Fibroblast of lung (primary cell): Measurements from ENCODE around the gene RAPGEF5. TPM values are rescaled to one million over a fixed set of nuclear protein-coding genes. Genes with fewer than 3 reads are reported as not detected.

Experiments
- DNase-seq, 2 donors: peaks; one replicate each; pipeline versions ENCODE4 v3.0.0 to v3.0.0-alpha.2; 2010; ENCODE audit warnings: low read depth in 2 of 2
- H2AFZ ChIP-seq: 2 replicates; pipeline ENCODE4 v1.5.1; 2012; ENCODE audit warnings: low read length, control low read depth, inconsistent platforms
- H3K27ac ChIP-seq: 2 replicates; pipeline ENCODE4 v1.5.1; 2011; ENCODE audit warnings: low read length, control low read depth; ENCODE audit not compliant: insufficient read depth
- H3K27me3 ChIP-seq: 2 replicates; pipeline ENCODE4 v1.5.1; 2011; ENCODE audit warnings: mild to moderate bottlenecking, low read length; ENCODE audit not compliant: control insufficient read depth, insufficient read depth
- H3K36me3 ChIP-seq: 2 replicates; pipeline ENCODE4 v1.5.1; 2011; ENCODE audit warnings: low read length; ENCODE audit not compliant: control insufficient read depth, insufficient read depth
- H3K4me1 ChIP-seq: 2 replicates; pipeline ENCODE4 v1.5.1; 2011; ENCODE audit warnings: low read length; ENCODE audit not compliant: control insufficient read depth, insufficient read depth; ENCODE audit errors: extremely low read depth
- H3K4me2 ChIP-seq: 2 replicates; pipeline ENCODE4 v1.5.1; 2011; ENCODE audit warnings: low read length, control low read depth; ENCODE audit not compliant: insufficient read depth; ENCODE audit errors: extremely low read depth
- H3K4me3 ChIP-seq, 4 experiments: fragments of 200-600 bp in 1 of 4; sonication (generic) in 1 of 4; replicated peaks in 1 of 4; 2 replicates each; pipeline ENCODE4 v1.5.1; 2011 to 2016; ENCODE audit warnings: low read length in 4 of 4, low read depth in 3 of 4, mild to moderate bottlenecking in 3 of 4, control low read depth in 2 of 4, inconsistent platforms in 1 of 4, mixed read lengths in 1 of 4; ENCODE audit not compliant: insufficient read depth in 1 of 4; ENCODE audit errors: control extremely low read depth in 1 of 4
- H3K79me2 ChIP-seq: 2 replicates; pipeline ENCODE4 v1.5.1; 2012; ENCODE audit warnings: mild to moderate bottlenecking, low read length, inconsistent platforms; ENCODE audit not compliant: control insufficient read depth, insufficient read depth
- H3K9ac ChIP-seq: 2 replicates; pipeline ENCODE4 v1.5.1; 2011; ENCODE audit warnings: mild to moderate bottlenecking, low read length, control low read depth; ENCODE audit not compliant: insufficient read depth
- H3K9me3 ChIP-seq: 2 replicates; pipeline ENCODE4 v1.5.1; 2012; ENCODE audit warnings: low read depth, low read length; ENCODE audit not compliant: control insufficient read depth, insufficient read depth
- H4K20me1 ChIP-seq: 2 replicates; pipeline ENCODE4 v1.5.1; 2011; ENCODE audit warnings: low read length; ENCODE audit not compliant: control insufficient read depth, insufficient read depth; ENCODE audit errors: extremely low read depth
- EZH2 ChIP-seq: IDR thresholded peaks from 2 replicates; pipeline ENCODE4 v1.5.1; 2012; ENCODE audit warnings: low read length, control low read depth, mild to moderate bottlenecking; ENCODE audit errors: missing control alignments
- polyA plus RNA-seq, 2 donors: library from polyadenylated mRNA; depleted of rRNA in 1 of 2; stranded (reverse) in 1 of 2; unstranded in 1 of 2; fragments of >200 nt; gene quantifications; 2 replicates each; pipeline ENCODE4 v1.2.1, GENCODE V29; 2011 to 2012; ENCODE audit warnings: missing spikeins in 1 of 2
- total RNA-seq: library from RNA; depleted of rRNA; stranded (reverse); fragments of >200 nt; gene quantifications from 2 replicates; pipeline ENCODE4 v1.2.1, GENCODE V29; 2014
- TF ChIP-seq, protein P1 (sequence below), 2 donors: IDR thresholded peaks in 1 of 2; conservative IDR thresholded peaks in 1 of 2; 1 replicate in 1 of 2; 2 replicates in 1 of 2; pipeline ENCODE4 v1.5.1; 2011 to 2012; ENCODE audit warnings: low read length in 2 of 2, control low read depth in 1 of 2, inconsistent platforms in 1 of 2, low read depth in 1 of 2, mild to moderate bottlenecking in 1 of 2

RAPGEF5 gene
- total and polyA plus RNA-seq, 2 donors (not counting 1 experiment from before 2014, with no cell fraction given) = 1.4 to 1.5 TPM

DNA sequence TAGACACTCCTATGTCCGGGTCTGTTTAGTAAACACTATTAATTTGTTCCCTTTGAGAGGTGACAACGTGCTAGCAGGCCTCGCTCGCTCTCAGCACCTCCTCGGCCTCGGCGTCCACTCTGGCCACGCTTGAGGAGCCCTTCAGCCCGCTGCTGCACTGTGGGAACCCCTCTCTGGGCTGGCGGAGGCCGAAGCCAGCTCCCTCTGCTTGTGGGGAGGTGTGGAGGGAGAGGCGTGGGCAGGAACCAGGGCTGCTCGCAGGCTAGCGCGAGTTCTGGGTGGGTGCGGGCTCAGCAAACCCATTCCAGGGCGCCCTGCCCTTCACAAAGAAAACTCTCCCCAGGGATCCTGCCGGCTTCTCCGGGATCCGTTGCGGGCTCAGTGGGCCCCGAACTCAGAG lies 266.8 kb downstream of the RAPGEF5 start:
- Histone ChIP-seq H2AFZ (no peak overlapping the region), H3K9me3 (no peaks in the 10 kb centered on the region), H3K36me3 (no peaks in the 10 kb centered on the region), H4K20me1 (no peaks in the 10 kb centered on the region), H3K79me2 (no peaks in the 10 kb centered on the region), H3K27ac (no peak overlapping the region), H3K4me1 (no peaks in the 10 kb centered on the region), H3K4me2 (no peak overlapping the region), H3K9ac (no peak overlapping the region), H3K27me3 (no peaks in the 10 kb centered on the region), H3K4me3 (no peak overlapping the region)
- TF ChIP-seq, protein P1, sequence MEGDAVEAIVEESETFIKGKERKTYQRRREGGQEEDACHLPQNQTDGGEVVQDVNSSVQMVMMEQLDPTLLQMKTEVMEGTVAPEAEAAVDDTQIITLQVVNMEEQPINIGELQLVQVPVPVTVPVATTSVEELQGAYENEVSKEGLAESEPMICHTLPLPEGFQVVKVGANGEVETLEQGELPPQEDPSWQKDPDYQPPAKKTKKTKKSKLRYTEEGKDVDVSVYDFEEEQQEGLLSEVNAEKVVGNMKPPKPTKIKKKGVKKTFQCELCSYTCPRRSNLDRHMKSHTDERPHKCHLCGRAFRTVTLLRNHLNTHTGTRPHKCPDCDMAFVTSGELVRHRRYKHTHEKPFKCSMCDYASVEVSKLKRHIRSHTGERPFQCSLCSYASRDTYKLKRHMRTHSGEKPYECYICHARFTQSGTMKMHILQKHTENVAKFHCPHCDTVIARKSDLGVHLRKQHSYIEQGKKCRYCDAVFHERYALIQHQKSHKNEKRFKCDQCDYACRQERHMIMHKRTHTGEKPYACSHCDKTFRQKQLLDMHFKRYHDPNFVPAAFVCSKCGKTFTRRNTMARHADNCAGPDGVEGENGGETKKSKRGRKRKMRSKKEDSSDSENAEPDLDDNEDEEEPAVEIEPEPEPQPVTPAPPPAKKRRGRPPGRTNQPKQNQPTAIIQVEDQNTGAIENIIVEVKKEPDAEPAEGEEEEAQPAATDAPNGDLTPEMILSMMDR (conservative IDR thresholded peaks at IDR 0.05 in 1 of 2, IDR thresholded peaks at IDR 0.05 in 1 of 2; ENCODE audit: low read depth in 1 of 2, low read length in 2 of 2) = no peak
- TF ChIP-seq EZH2 = no peak
- no peak for DNase-seq

DNA sequence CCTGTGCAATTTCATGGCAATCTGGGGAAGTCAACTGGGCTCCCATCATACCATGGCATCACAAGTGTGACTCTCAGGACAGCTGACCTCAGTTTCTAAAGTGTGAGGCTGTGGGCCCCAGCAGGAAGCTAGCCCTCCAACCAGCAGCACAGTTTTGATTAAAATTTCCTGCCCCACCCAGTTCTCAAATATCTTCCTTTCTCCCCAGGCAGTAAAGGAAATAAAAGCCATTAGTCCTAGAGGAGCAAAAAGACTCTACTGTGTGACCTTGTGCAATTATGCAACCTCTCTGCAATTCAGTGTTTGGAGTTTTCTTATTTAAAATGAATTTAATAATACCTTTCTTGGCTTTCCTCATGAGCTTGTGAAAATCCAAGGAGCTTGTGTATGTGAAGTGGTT lies 268.1 kb downstream of the RAPGEF5 start:
- no peak for DNase-seq
- Histone ChIP-seq H3K36me3 (no peaks in the 10 kb centered on the region), H3K9ac (no peak overlapping the region), H3K4me2 (no peak overlapping the region), H3K27me3 (no peaks in the 10 kb centered on the region), H3K79me2 (no peaks in the 10 kb centered on the region), H3K4me1 (no peaks in the 10 kb centered on the region), H3K27ac (no peak overlapping the region), H3K4me3 (no peak overlapping the region), H4K20me1 (no peaks in the 10 kb centered on the region), H2AFZ (no peak overlapping the region), H3K9me3 (no peaks in the 10 kb centered on the region)
- TF ChIP-seq EZH2 = no peak
- TF ChIP-seq, protein P1 (conservative IDR thresholded peaks at IDR 0.05 in 1 of 2, IDR thresholded peaks at IDR 0.05 in 1 of 2; ENCODE audit: low read depth in 1 of 2, low read length in 2 of 2) = no peak

DNA sequence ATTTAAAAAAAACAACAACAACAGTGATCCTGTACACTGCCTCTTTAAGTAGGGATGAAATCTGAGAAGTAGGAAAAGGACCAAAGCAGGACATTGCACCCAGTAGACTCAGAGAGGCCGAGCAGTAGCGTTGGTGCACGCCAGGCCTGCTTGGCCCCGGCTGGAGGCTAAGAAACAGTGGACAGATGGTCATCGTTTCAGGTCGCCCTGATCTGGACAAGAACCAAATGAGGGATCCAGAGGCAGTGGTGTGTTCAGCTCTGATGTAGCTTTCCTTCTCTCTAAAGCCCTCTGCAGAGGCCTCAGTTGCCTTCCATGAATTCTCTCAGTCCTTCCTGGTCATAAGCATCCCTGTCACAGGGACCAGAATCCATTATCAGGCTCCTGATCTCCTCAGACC lies 269.1 kb downstream of the RAPGEF5 start:
- H3K36me3 ChIP-seq = no peaks in the 10 kb centered on the region
- no peak overlapping the region for H3K9ac ChIP-seq
- H3K79me2 ChIP-seq = no peaks in the 10 kb centered on the region
- H3K9me3 ChIP-seq = no peaks in the 10 kb centered on the region
- H3K4me2 ChIP-seq = no peak overlapping the region
- H3K27ac ChIP-seq = no peak overlapping the region
- no peaks in the 10 kb centered on the region for H3K4me1 ChIP-seq
- H4K20me1 ChIP-seq = no peaks in the 10 kb centered on the region
- TF ChIP-seq EZH2 = no peak
- TF ChIP-seq, protein P1 (conservative IDR thresholded peaks at IDR 0.05 in 1 of 2, IDR thresholded peaks at IDR 0.05 in 1 of 2; ENCODE audit: low read depth in 1 of 2, low read length in 2 of 2) = no peak
- H3K4me3 ChIP-seq = no peak overlapping the region
- DNase-seq = no peak
- H3K27me3 ChIP-seq = no peaks in the 10 kb centered on the region
- no peak overlapping the region for H2AFZ ChIP-seq
